T follicular helper cell (primary cell): ENCODE results near the gene WDR45.
A peak's percentile ranks its signal among the peaks of the same experiment; 100 is the strongest.

Source experiments
- DNase-seq: peaks from one replicate; pipeline ENCODE4 v3.0.0-alpha.2; 2020; ENCODE audit warnings: low read depth

Gene WDR45

GRCh38 chrX:49073601-49074575, 5.8 kb downstream of the WDR45 start, which contains the start of gene PRAF2:
Gene PRAF2, minus strand, starts transcription at chrX:49074002. Its CDS starts 15 bp downstream, at chrX:49073987.
- peak; percentile 82 for DNase-seq

GRCh38 chrX:49072712-49073095, 7.0 kb downstream of the WDR45 start:
- no peak for DNase-seq

- no peak for DNase-seq
These were observed 7.6 kb downstream of the WDR45 start for GRCh38 chrX:49071877-49072711.

- DNase-seq, result no peak
These were observed 8.7 kb downstream of the WDR45 start for GRCh38 chrX:49070988-49071387.

GRCh38 chrX:49069038-49069437, 10.6 kb downstream of the WDR45 start:
- no peak for DNase-seq

GRCh38 chrX:49067285-49068120, 12.2 kb downstream of the WDR45 start:
- DNase-seq, result no peak

- no peak for DNase-seq
These were observed 13.0 kb downstream of the WDR45 start for GRCh38 chrX:49066690-49067089.

GRCh38 chrX:49066278-49066677, 13.4 kb downstream of the WDR45 start:
- DNase-seq, result no peak

- no peak for DNase-seq
These were observed 15.0 kb downstream of the WDR45 start for GRCh38 chrX:49064735-49065134.

GRCh38 chrX:49064303-49064702, 15.4 kb downstream of the WDR45 start:
- DNase-seq, result no peak

- DNase-seq, result no peak
These were observed 16.0 kb downstream of the WDR45 start for GRCh38 chrX:49063715-49064114.

GRCh38 chrX:49061916-49062315, 17.8 kb downstream of the WDR45 start:
- no peak for DNase-seq

GRCh38 chrX:49061490-49061889, 18.2 kb downstream of the WDR45 start:
- no peak for DNase-seq

- DNase-seq, result no peak
These were observed 18.8 kb downstream of the WDR45 start for GRCh38 chrX:49060914-49061313.

- no peak for DNase-seq
These were observed 20.0 kb downstream of the WDR45 start for GRCh38 chrX:49059681-49060085.

GRCh38 chrX:49059201-49059600, 20.5 kb downstream of the WDR45 start:
- no peak for DNase-seq

- DNase-seq, result no peak
These were observed 20.9 kb downstream of the WDR45 start, which contains the start of gene CCDC120 for GRCh38 chrX:49058794-49059193. Gene CCDC120, plus strand, starts transcription at chrX:49058999. Its CDS starts 3,043 bp downstream, at chrX:49062042.

- no peak for DNase-seq
These were observed 25.5 kb downstream of the WDR45 start for GRCh38 chrX:49054073-49054762.

GRCh38 chrX:49053223-49054072, 26.2 kb downstream of the WDR45 start:
- peak; percentile 30 for DNase-seq

- no peak for DNase-seq
These were observed 35.8 kb downstream of the WDR45 start for GRCh38 chrX:49043987-49044281.
